ENCODE measurements around the gene XAF1. TPM values are rescaled to one million over a fixed set of nuclear protein-coding genes. Genes with fewer than 3 reads are reported as not detected.
A peak's percentile ranks its signal among the peaks of the same experiment; 100 is the strongest.
"Not testable (repeated sequence)": the region's sequence is repeated elsewhere in the genome, so short reads cannot be mapped to it uniquely, and the experiment has no call there.

XAF1 gene, protein sequence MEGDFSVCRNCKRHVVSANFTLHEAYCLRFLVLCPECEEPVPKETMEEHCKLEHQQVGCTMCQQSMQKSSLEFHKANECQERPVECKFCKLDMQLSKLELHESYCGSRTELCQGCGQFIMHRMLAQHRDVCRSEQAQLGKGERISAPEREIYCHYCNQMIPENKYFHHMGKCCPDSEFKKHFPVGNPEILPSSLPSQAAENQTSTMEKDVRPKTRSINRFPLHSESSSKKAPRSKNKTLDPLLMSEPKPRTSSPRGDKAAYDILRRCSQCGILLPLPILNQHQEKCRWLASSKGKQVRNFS
- 11.5 and 23.9 TPM in 2 replicates for total RNA-seq

DNA sequence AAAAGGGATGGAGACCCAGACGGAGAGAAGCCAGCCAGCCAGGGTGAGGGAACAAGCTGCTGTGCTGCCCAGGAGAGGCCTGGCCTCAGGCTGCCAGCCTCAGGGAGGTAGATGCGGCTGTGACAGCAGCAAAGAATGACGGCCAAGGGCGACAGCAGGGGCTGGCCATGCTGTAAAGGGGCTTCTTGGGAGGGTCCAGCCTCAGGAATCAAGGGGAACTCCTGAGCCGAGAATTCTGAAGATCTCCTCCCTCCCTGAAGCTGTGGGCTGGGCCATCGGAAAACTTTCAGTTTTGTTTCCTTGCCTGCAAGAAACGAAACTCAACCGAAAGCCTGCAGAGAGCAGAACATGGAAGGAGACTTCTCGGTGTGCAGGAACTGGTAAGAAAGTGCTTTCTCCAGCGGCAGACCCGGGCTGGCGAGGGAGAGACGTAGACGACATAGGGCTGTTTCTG is at the start of gene XAF1:
Gene XAF1 (plus strand): TSS at position 316 of the 454 bp plus-strand sequence. CDS start 33 bp downstream, at position 349.
- DNase-seq (ENCODE audit: low read depth, low spot score): no peak

DNA sequence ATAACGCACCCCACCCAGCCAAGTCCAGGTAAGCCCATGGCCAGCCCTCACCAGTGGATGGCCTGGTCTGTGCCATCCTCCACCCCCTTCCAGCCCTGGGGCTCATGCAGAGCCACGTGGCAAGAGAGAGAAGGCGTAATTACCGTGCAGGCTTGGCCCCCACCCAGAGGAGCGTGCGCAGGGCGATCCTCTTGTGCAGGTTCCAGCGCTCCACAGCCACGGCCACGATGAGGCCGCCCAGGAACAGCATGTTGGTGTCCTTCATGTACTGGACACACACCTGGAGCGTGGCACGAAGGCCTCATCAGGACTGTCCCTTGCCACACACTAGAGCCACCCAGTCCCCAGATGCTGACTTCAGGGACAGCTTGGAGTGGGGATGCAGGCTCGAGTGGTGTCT is 49.3 kb upstream of the XAF1 start:
- DNase-seq (ENCODE audit: low read depth, low spot score): no peak

DNA sequence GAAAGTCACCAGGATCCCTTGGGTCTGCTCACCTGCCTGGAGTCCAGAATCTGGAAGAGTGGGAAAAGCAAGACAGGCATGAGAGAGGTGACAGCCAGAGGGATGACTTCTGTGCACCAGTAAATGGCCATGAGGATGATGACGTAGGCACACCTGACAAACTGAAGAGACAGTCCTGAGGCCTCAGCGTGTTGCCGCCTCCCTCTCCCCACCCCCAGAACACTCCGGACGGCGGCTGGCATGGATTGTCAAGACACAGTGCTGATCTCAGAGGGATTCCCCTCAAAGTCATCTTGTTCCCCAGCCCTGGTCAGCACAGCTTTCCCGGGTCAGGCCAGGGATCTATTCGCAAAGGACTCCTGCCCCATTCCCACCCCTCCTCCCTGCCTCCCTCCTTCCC is 48.9 kb upstream of the XAF1 start:
- no peak for DNase-seq (ENCODE audit: low read depth, low spot score)

DNA sequence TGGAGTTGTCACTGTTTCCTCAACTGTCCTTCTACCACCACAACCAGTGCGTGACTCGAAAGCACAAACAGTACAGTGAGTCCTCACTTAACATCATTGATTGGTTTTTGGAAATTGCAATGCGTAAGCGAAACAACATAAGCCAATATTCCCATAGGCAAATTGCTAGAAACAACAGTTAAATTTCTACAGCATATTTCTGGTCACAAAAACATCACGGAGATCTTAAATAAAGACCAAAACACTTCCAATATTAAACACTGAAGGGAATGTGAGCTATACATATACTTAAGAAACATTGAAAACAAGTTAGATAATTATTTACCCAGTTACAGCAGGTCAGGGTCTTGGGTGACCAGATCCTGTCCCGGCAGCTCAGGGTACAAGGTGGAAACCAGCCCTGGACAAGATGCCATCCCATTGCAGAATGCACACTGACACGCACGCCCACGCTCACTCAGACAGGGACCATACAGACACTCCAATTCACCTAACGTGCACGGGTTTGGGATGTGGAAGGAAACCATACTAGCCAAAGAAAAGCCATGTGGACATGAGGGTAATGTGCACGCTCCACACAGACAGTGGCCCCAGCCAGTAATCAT is 47.4 kb upstream of the XAF1 start:
- DNase-seq (ENCODE audit: low read depth, low spot score): no peak

DNA sequence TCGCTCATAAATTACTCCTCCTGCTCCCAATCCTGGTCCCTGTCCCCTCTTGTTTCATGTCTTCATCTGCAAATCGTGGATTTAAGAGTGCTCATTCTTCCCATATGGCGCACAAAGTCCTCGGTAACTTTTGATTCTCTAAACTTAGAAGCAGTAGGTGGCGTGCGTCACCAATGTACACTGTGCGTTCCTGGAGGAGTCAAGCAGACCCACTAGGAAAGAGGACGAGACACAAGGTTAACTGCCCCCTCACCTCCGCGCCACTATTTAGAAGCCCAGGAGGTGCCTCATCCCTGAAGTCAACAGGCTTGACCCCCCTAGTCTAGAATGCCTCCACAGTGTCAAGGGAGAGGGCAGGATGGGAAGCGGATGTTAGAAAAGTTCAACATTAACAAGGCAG is 45.5 kb upstream of the XAF1 start:
- DNase-seq (ENCODE audit: low read depth, low spot score): no peak

DNA sequence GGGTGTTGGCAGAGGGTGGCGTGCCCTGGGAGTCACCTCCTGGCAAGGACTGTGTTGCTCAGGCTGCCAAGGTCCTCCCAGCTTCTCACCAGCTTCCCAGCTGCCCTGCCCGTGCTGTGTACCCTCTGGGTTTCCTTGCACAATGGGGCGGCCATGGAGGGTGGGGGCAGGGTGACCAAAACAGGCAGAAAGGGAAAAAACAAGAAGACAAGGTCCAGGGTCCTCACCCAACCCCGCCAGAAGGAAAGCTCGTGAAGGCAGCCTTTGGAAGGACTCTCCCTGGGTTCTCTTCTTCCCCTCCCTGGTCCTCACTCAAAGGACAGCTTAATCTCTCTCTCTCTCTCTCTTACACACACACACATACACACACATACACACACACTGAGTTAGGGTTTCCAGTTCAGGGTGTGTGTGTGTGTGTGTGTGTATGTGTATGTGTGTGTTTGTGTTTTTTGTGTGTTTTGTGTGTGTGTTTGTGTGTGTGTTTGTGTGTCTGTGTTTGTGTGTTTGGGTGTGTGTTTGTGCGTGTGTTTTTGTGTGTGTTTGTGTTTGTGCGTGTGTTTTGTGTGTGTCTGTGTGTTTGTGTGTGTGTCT is 44.7 kb upstream of the XAF1 start:
- no peak for DNase-seq (ENCODE audit: low read depth, low spot score)

DNA sequence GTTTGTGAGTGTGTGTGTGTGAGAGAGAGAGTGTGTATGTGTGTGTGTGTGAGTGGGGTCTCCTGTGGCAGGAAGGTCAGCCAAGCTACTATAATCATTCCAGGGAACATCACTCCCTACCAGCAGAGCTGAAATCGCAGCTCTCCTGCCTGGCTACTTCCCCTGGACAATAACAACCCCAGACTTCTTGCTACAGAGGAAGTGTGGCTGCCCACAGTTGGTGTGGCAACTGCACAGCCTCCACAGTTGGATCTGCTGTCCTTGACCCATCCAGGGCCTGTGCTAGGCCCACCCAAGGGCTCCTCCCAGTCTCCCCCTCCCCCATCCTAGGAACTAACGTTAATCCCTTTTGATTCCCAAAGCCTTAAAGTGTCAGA is 44.2 kb upstream of the XAF1 start:
- no peak for DNase-seq (ENCODE audit: low read depth, low spot score)

DNA sequence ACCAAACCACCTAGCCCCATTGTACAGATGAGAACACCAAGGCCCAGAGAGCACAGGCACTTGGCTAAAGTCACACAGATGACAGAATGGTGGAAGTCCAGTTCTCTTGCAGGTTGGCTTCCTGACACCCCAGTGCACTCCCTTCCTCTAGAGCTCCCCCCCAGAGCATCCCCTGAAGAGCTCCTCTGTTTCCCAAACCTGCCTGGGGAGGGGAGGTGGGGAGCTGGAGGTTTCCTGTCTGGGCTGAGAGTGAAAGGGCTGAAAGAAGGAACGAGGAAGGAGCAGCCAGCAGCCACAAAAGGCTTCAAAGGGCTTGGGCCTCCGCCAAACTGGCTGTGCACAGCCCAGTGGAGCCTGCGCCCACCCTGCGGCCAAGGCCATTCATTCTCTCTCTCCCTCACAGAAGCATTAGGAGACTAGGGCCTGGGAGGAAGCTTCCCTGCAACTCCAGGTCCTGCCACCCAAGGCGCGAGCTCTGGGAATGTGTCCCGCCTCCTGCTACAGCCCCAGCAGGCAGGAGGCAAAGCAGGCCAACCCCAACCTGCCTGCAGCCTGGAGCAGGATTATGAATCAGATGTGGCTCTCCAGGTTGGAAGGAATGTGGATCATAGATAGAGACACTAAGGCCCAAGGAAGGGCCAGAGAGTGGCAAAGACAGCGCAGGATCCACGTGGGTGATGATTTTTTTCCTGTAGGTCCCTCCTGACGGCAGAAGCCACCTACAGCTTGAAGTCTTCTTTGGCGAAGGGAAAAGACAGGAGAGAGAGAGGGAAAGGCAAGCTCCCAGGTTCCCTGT is 43.6 kb upstream of the XAF1 start:
- DNase-seq (ENCODE audit: low read depth, low spot score): no peak

DNA sequence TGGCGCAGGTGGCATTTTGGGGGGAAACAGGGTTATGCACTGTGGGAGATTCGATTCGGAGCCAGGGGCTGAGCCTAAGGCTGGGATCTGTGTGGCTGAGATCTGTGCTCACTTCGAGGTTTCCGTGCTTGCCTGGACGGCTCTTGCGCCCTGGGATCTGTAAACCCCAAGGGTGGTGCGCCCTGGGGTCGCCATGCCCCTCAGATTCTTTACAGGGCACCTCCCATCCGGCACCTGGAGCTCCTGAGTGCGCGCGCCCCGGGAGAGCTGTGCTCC is 43.1 kb upstream of the XAF1 start:
- no peak for DNase-seq (ENCODE audit: low read depth, low spot score)

DNA sequence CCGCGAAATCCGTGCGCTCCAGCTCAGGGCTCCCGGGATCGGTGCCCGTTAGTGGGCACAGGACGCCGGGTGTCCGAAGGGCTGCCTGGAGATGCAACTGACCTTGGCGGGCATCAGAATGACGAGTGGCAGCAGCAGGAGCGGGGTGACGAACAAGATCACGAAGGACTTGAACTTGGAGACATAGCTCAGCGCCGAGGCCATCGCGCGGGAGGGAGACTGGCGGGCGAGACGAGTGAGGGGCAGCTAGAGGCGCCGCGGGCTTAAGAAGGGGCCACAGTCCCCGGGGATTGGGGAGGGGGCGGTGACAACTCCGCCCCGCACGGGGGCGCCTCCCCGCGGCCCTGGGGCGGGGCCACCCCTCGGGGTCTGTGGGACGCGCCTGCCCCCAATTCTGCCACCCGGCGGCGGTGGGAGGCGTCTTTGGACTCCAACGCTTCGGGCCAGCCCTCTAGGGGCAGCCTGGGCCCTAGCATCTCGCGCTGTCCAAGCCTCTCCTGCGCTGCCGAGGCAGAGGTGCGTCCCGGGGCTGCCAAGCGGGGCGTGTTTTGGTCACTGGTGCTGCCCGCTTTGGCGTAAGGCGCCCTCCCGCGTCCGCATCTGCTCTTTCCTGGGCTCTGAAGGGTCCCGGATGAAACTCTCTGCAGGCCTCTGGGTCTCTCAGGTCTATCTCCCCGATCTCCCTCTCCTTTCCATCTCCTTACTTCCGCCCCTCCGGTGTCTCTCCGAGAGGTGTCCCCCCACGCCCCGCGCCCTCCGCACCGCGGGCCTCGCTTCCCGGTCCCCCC is 42.5 kb upstream of the XAF1 start, which contains the start of gene SLC13A5:
Gene SLC13A5 (minus strand): TSS at position 240 of the 788 bp plus-strand sequence. CDS start 36 bp downstream, at position 204.
- no peak for DNase-seq (ENCODE audit: low read depth, low spot score)

DNA sequence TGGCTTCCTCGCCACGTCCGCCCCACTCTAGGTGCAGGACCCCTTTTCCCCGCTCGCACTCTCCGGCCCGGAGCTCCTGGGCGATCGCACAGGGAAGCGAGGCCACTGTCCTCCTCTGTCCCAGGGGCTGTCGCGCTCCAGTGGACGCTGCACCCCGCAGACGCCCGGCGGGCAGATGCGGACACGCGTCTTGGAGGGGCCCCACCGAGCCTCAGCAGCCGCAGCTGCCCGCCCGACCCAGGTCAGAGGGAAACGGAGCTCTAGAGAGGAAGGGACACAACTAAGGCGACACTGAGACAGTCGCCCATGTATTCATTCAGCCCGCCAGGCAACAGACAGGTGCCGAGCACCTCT is 42.0 kb upstream of the XAF1 start:
- DNase-seq (ENCODE audit: low read depth, low spot score): no peak

DNA sequence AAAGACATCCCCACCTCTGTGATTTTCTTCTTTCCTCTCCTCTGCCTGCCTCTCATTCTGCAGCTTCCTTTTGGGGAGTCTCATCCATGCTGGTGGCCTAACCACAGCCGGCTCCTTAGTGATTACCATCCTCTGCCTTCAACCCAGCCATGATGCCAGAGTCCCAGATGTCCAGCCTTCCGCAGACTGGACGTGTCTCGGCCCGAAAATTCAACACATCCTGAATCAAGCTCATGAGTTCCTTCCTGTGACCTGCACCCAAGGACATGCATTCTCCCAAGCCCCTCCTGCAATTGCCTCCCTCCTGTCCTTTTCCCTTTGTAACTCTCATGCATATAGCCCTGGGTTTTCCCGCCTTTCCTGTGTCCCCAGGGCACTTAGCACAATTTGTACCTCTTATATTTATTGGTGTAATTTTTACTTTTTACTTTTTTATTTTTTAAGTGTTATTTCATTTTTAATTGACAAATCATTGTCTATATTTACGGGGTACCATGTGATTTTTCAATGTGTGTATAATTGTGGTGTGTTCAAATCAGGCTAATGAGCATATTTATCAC is 41.5 kb upstream of the XAF1 start:
- no peak for DNase-seq (ENCODE audit: low read depth, low spot score)

DNA sequence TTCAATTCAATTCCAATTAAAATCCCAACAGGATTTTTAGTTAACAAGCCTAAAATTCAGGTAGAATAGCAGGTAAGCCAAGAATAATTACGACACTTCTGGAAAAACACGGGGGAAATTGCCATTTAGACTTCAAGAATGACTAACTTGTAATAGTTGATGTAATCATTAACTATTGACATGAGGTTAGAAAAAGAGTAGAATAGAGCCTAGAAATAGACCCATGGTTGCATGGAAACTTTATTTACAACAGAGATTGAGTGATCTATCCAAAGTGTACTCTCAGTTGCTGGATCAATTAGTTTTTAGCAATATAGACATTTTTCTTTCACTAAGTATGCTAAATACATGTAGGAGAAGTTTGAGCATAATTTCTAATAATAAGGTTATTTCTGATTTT is 39.1 kb upstream of the XAF1 start:
- no peak for DNase-seq (ENCODE audit: low read depth, low spot score)

DNA sequence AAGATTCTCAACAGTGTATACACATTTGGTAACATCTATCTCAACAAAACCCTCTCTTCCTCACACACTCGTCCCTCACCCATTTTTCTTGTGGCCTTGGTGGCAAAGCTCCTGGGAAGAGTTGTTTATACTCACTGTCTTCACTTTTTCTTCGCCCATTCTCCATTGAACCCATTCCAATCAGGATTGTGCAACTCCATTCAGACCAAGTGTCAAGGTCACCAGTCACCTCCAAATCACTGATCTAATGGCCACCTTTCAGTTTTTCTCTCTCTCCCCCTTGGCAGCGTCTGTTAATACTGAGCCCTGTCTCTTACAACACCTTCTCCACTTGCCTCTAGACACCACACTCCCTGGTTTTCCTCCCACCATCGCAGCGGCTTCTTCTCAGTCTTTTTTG is 34.1 kb upstream of the XAF1 start:
- DNase-seq (ENCODE audit: low read depth, low spot score): no peak

DNA sequence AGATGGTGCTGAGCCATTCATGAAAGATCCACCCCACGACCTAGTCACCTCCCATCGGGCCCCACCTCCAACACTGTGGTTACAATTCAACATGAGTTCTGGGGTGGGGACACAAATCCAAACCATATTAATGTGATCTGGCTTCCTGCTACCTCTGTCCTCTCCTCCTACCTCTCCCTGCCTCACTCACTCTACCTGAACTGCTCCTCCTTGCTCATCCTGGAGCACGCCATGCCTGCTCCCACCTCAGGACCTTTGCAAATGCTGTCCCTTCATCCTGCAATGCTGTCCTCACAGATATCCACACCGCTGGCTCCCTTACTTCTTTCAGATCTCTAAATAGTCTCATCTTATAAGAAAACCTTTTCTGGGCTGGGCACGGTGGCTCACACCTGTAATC is 31.8 kb upstream of the XAF1 start:
- no peak for DNase-seq (ENCODE audit: low read depth, low spot score)

DNA sequence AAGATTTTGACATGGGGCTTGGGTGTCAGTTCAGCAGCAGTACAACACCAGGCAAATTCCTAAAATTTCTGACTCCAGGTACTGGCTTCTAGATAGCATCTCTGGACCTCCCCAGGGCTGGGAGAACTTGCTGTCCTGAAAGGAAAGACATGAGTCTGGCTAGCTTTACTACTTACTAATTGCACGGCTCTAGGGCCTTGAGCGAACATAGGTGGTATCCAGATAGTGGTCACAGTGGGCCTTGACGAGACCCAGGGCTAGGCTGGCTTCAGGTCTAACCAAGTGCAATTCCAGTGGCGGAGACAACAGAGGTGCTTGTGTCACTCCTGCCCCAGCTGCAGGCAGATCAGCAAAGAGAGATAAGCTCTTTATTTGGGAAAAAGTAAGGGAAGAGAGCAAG is 26.3 kb upstream of the XAF1 start:
- DNase-seq (ENCODE audit: low read depth, low spot score): no peak

DNA sequence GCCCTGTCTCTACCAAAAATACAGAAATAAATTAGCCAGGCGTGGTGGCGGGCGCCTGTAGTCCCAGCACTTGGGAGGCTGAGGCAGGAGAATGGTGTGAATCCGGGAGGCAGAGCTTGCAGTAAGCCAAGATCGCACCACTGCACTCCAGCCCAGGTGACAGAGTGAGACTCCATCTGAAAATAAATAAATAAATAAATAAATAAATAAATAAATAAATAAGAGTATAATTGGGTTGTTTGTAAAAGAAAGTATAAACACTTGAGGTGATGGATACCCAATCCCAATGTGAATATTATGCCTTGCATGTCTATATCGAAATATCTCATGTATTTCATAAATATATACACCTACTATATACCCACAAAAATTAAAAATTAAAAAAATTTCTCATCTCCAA is 9.2 kb upstream of the XAF1 start:
- not testable (repeated sequence) for DNase-seq (ENCODE audit: low read depth, low spot score)

DNA sequence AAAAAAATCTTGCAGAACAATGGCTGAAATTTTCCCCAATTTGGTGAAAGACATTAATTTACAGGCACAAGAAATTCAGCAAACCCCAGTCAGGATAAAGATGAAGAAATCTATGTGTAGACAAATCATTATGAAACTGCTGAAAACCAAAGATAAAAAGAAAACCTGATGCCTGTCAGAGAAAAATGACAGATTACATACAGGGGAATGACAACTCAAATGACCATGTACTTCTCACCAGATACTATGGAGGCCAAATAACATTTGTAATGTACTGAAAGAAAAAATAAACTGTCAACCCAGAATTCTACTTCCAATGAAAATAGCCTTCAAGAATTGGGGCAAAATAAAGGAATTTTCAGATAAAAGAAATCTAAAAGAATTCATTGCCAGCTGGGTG is 7.2 kb upstream of the XAF1 start:
- no peak for DNase-seq (ENCODE audit: low read depth, low spot score)

DNA sequence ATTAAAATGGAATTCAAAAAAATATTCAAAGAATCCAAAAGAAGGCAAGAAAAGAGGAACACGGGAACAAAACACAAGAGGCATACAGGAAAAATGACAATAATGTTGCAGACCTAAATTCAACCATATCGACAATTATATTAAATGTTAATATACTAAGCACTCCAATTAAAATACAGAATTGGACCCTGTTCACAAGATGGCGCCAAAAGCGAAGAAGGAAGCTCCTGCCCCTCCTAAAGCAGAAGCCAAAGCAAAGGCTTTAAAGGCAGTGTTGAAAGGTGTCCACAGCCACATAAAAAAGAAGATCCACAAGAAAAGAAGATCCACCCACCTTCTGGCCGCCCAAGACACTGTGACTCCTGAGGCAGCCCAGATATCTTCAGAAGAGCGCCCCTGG is 6.3 kb upstream of the XAF1 start:
- DNase-seq (ENCODE audit: low read depth, low spot score): no peak

DNA sequence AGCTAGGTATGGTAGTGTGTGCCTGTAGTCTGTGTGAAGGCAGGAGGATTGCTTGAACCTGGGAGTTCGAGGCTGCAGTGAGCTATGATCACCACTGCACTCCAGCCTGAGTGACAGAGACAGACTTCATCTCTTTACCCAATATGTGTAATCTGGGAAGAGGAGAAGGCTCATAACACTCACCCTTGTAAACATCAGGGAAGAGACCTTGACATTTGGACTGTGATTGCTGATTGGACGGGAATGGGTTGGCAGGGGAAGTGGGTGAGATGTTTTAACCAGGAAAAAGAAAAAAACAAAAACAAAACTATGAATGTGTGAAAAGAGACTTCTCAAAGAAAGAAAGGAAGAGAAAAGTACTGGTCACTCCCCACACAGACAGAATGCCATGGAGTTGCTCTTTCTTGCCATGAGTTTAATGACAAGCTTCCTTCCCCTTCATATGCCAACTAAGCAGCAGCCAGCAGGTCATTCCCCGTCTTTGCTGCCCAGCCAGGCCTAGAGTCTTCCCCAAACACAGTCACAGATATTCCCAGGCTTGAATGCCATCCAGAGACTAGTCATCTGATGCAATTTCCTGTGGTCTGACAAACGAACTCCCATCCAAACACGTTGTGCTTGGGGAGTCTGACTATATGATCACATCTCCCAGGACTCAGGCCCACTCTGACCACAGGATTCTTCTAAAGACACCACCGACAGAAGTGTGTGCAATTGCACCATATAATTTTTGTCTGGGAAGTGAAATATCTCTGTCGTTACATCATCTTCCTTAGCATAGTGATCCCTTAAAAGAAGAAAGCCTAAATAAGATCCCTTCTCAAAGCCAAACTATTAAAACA is 3.6 kb upstream of the XAF1 start:
- peak; percentile 84 for DNase-seq (ENCODE audit: low read depth, low spot score)

Measured in pulmonary artery endothelial cell (primary cell).